ENCODE data around the gene SMCO2.

DNA sequence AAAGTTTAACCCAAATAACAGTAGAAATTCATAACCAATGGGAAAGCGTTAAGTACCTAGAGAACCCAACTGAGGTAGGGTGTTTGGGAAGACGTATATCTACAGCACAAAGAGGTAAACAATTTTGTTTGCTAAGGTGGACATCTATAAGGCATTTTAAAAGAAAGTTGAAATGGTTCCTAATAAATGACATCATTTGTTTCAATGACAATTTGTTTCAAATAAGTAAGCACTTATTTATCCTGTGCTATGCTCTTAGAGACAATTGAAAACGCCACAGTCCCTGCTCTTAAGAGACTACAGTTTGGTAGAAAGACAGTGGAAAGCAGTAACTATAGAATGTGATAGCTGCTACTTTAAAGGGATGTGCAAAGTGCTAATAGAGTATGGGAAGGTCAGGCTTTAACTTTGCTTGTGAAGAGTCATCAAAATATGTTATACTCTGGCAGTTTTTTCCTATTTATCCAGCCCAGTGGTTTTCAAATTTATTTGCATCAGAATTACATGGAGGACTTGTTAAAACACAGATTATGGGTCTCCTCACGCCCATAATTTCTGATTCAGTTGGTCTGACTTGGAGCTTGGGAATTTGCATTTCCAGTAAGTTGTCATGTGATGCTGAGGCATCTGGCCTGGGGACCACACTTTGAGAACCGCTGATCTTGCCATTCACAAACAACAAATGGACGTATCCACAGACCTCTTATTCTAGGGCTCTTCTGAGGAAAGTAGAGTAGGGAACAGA is 19.6 kb upstream of the SMCO2 start:
- TF ChIP-seq, protein P1, sequence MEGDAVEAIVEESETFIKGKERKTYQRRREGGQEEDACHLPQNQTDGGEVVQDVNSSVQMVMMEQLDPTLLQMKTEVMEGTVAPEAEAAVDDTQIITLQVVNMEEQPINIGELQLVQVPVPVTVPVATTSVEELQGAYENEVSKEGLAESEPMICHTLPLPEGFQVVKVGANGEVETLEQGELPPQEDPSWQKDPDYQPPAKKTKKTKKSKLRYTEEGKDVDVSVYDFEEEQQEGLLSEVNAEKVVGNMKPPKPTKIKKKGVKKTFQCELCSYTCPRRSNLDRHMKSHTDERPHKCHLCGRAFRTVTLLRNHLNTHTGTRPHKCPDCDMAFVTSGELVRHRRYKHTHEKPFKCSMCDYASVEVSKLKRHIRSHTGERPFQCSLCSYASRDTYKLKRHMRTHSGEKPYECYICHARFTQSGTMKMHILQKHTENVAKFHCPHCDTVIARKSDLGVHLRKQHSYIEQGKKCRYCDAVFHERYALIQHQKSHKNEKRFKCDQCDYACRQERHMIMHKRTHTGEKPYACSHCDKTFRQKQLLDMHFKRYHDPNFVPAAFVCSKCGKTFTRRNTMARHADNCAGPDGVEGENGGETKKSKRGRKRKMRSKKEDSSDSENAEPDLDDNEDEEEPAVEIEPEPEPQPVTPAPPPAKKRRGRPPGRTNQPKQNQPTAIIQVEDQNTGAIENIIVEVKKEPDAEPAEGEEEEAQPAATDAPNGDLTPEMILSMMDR (IDR thresholded peaks at IDR 0.05; ENCODE audit: low read depth, low read length, poor library complexity, severe bottlenecking), result no peak
- TF ChIP-seq EZH2phosphoT487 (IDR thresholded peaks at IDR 0.05; ENCODE audit: borderline replicate concordance, low read length), result no peak
